ENCODE results near the gene NSMCE1. TPM values are rescaled to one million over a fixed set of nuclear protein-coding genes. Genes with fewer than 3 reads are reported as not detected.

NSMCE1 gene
- total RNA-seq, 1 donor from 2014 or later = 61.0 TPM

GRCh38 chr16:27221576-27222248, 46.9 kb downstream of the NSMCE1 start:
- ChIA-PET POLR2A (interaction anchor here (1.6 to 2.0 kb wide), 2 partner anchors 18 to 231 kb away, joined by 3 to 9 read pairs; partner anchors contain the start of gene KDM8), CTCF (interaction anchor here (0.9 kb wide), 1 partner anchor 41 kb away, joined by 3 read pairs; no protein-coding TSS in a partner anchor)
- no peak for DNase-seq
- Mint-ChIP-seq H3K27me3 (no peaks in the 10 kb centered on the region), H3K27ac (no peak overlapping the region), H3K4me3 (no peak overlapping the region), H3K36me3 (ENCODE audit: low read depth) (peaks cover 34% of the 10 kb centered on the region), H3K9me3 (no peaks in the 10 kb centered on the region), H3K4me1 (peaks cover 13% of the 10 kb centered on the region)
- intact Hi-C loops (cut with micrococcal nuclease) = no loop called here
- TF ChIP-seq, protein P1, sequence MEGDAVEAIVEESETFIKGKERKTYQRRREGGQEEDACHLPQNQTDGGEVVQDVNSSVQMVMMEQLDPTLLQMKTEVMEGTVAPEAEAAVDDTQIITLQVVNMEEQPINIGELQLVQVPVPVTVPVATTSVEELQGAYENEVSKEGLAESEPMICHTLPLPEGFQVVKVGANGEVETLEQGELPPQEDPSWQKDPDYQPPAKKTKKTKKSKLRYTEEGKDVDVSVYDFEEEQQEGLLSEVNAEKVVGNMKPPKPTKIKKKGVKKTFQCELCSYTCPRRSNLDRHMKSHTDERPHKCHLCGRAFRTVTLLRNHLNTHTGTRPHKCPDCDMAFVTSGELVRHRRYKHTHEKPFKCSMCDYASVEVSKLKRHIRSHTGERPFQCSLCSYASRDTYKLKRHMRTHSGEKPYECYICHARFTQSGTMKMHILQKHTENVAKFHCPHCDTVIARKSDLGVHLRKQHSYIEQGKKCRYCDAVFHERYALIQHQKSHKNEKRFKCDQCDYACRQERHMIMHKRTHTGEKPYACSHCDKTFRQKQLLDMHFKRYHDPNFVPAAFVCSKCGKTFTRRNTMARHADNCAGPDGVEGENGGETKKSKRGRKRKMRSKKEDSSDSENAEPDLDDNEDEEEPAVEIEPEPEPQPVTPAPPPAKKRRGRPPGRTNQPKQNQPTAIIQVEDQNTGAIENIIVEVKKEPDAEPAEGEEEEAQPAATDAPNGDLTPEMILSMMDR (IDR thresholded peaks at IDR 0.05) = no peak
- ATAC-seq (ENCODE audit: low read depth) = no peak

- Mint-ChIP-seq H3K27me3 (no peaks in the 10 kb centered on the region), H3K27ac (no peak overlapping the region), H3K9me3 (no peaks in the 10 kb centered on the region), H3K4me1 (peaks cover 8% of the 10 kb centered on the region), H3K36me3 (ENCODE audit: low read depth) (peaks cover 32% of the 10 kb centered on the region), H3K4me3 (no peak overlapping the region)
- intact Hi-C loops (cut with micrococcal nuclease) = no loop called here
- ChIA-PET POLR2A (interaction anchor here (1.6 to 2.0 kb wide), 2 partner anchors 17 to 231 kb away, joined by 3 to 9 read pairs; partner anchors contain the start of gene KDM8), CTCF (no interaction called here)
- TF ChIP-seq, protein P1 (IDR thresholded peaks at IDR 0.05) = no peak
- DNase-seq = no peak
- no peak for ATAC-seq (ENCODE audit: low read depth)
Observed at GRCh38 chr16:27220991-27221390, 47.6 kb downstream of the NSMCE1 start.

DNA sequence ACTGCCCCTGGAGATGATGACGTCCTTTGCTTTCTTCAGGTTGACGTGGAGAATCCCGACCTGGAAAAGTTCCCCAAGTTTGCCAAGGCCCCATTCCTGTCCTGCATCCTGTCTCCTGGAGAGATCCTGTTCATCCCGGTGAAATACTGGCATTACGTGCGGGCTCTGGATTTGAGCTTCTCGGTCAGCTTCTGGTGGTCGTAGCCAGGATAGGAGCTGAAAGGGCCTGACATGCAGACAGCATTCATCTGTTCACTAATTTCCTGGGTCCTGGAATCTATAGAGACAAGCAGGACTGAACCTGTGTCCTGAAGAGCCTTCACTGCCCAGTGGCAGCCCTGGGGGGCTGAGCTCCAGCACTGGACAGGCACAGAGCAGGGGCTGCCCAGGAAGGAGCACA, 48.0 kb downstream of the NSMCE1 start:
- H3K27ac Mint-ChIP-seq = no peak overlapping the region
- ChIA-PET POLR2A (interaction anchor here (1.6 to 2.0 kb wide), 2 partner anchors 17 to 232 kb away, joined by 3 to 9 read pairs; partner anchors contain the start of gene KDM8), CTCF (no interaction called here)
- H3K9me3 Mint-ChIP-seq = no peaks in the 10 kb centered on the region
- H3K27me3 Mint-ChIP-seq = no peaks in the 10 kb centered on the region
- peaks cover 34% of the 10 kb centered on the region for H3K36me3 Mint-ChIP-seq (ENCODE audit: low read depth)
- DNase-seq (no peak), ATAC-seq (ENCODE audit: low read depth) (no peak)
- peaks cover 3% of the 10 kb centered on the region for H3K4me1 Mint-ChIP-seq
- no peak overlapping the region for H3K4me3 Mint-ChIP-seq
- intact Hi-C loops (cut with micrococcal nuclease) = no loop called here
- TF ChIP-seq, protein P1 (IDR thresholded peaks at IDR 0.05) = no peak

DNA sequence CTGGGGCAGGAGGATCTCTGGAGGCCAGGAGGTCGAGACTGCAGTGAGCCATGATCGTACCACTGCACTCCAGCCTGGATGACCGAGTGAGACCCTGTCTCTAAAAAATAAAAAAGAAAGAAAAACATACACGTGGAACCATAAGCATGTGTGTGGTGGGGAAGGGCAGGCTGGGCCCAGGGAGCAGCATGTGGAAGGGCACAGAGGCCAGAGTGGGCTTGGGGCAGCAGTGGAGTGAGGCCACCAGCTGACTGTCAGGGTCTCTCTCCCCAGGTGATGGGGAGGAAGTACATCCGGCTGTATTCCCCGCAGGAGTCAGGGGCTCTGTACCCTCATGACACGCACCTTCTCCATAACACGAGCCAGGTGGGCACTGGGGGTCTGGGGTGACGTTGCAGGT, 48.5 kb downstream of the NSMCE1 start:
- intact Hi-C loops (cut with micrococcal nuclease) = no loop called here
- CTCF ChIA-PET = no interaction called here

DNA sequence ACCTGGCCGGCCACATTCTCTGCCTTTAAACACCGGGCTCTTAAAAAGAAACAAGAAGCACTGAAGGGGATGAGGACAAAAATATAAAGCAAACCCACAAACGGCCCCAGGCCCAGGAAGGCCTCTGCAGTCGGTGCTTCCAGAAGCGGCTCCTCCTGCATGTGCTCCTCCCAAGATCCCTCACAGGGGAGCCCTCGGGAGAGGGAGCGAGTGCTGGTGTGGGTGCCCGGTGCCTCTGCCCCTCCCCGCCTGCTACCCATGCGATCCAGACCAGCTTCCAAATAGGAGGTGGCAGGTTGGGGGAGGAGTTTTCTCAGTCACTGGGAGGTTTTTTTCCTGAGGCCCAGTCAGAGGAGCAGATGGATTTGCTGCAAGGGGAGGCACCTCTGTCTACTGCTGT, 49.4 kb downstream of the NSMCE1 start:
- no peaks in the 10 kb centered on the region for H3K27me3 Mint-ChIP-seq
- no peaks in the 10 kb centered on the region for H3K9me3 Mint-ChIP-seq
- no peak for ATAC-seq (ENCODE audit: low read depth)
- ChIA-PET CTCF (no interaction called here), POLR2A (no interaction called here)
- peaks cover 3% of the 10 kb centered on the region for H3K4me1 Mint-ChIP-seq
- intact Hi-C loops (cut with micrococcal nuclease) = no loop called here
- TF ChIP-seq, protein P1 (IDR thresholded peaks at IDR 0.05) = no peak
- DNase-seq = no peak
- peaks cover 36% of the 10 kb centered on the region for H3K36me3 Mint-ChIP-seq (ENCODE audit: low read depth)
- H3K4me3 Mint-ChIP-seq = no peak overlapping the region
- no peak overlapping the region for H3K27ac Mint-ChIP-seq

More for the DNA sequence above, 48.5 kb downstream of the NSMCE1 start:
- no peak overlapping the region for H3K27ac Mint-ChIP-seq
- TF ChIP-seq, protein P1 (IDR thresholded peaks at IDR 0.05) = no peak
- no peak for ATAC-seq (ENCODE audit: low read depth)
- peaks cover 3% of the 10 kb centered on the region for H3K4me1 Mint-ChIP-seq
- POLR2A ChIA-PET = interaction anchor here (2.0 kb wide), 1 partner anchor 16 kb away, joined by 9 read pairs; the partner anchor contains the start of gene KDM8
- no peaks in the 10 kb centered on the region for H3K27me3 Mint-ChIP-seq
- no peaks in the 10 kb centered on the region for H3K9me3 Mint-ChIP-seq
- no peak overlapping the region for H3K4me3 Mint-ChIP-seq
- no peak for DNase-seq
- peaks cover 36% of the 10 kb centered on the region for H3K36me3 Mint-ChIP-seq (ENCODE audit: low read depth)
